Loucy (cell line): ENCODE measurements around the gene KCNJ11.

ENCODE experiments used
- H2AFZ ChIP-seq: fragments of 200-600 bp; sonication (generic); 2 replicates; pipeline ENCODE4 v1.6.0; 2016; ENCODE audit warnings: antibody characterized with exemption, mild to moderate bottlenecking, low read length, moderate library complexity
- H3F3A ChIP-seq: fragments of 200-600 bp; 2 replicates; pipeline ENCODE4 v1.6.0; 2016; ENCODE audit warnings: antibody characterized with exemption, low read depth, mild to moderate bottlenecking
- H3K27me3 ChIP-seq: fragments of 200-600 bp; sonication (generic); 2 replicates; pipeline ENCODE4 v1.6.1; 2014; ENCODE audit warnings: low read length, mild to moderate bottlenecking; ENCODE audit not compliant: insufficient read depth, poor library complexity, severe bottlenecking
- H3K36me3 ChIP-seq: fragments of 200-600 bp; sonication (generic); 2 replicates; pipeline ENCODE4 v1.6.1; 2016; ENCODE audit warnings: low read length; ENCODE audit not compliant: insufficient read depth
- H3K4me1 ChIP-seq: fragments of 200-600 bp; sonication (generic); 2 replicates; pipeline ENCODE4 v1.5.1; 2014; ENCODE audit warnings: low read length, mild to moderate bottlenecking; ENCODE audit not compliant: insufficient read depth, poor library complexity, severe bottlenecking
- H3K4me2 ChIP-seq: fragments of 200-600 bp; sonication (generic); 2 replicates; pipeline ENCODE4 v1.6.0; 2014; ENCODE audit warnings: antibody characterized with exemption, low read length, low read depth, mild to moderate bottlenecking; ENCODE audit not compliant: poor library complexity, severe bottlenecking
- H3K4me3 ChIP-seq: fragments of 200-600 bp; sonication (generic); 2 replicates; pipeline ENCODE4 v1.5.1; 2014; ENCODE audit warnings: low read length, mild to moderate bottlenecking, mixed read lengths; ENCODE audit not compliant: poor library complexity, severe bottlenecking
- H3K79me2 ChIP-seq: fragments of 200-600 bp; sonication (generic); 2 replicates; pipeline ENCODE4 v1.6.1; 2014; ENCODE audit warnings: low read length; ENCODE audit not compliant: insufficient read depth
- H3K9ac ChIP-seq: fragments of 200-600 bp; sonication (generic); 2 replicates; pipeline ENCODE4 v1.6.0; 2014; ENCODE audit warnings: mild to moderate bottlenecking, low read depth, low read length, moderate library complexity; ENCODE audit not compliant: poor library complexity, severe bottlenecking
- H3K9me2 ChIP-seq: fragments of 200-600 bp; sonication (generic); replicated peaks from 2 replicates; pipeline ENCODE4 v1.6.1; 2016; ENCODE audit warnings: low read depth, low read length, mixed read lengths
- H3K9me3 ChIP-seq: fragments of 200-600 bp; sonication (generic); 2 replicates; pipeline ENCODE4 v1.6.1; 2014; ENCODE audit warnings: mild to moderate bottlenecking, antibody characterized with exemption, low read length, low read depth; ENCODE audit not compliant: insufficient read depth
- H4K20me1 ChIP-seq: fragments of 200-600 bp; sonication (generic); 2 replicates; pipeline ENCODE4 v1.6.0; 2014; ENCODE audit warnings: antibody characterized with exemption, low read length, mild to moderate bottlenecking; ENCODE audit not compliant: insufficient read depth, poor library complexity, severe bottlenecking
- EZH2phosphoT487 ChIP-seq: fragments of 200-600 bp; IDR thresholded peaks from 2 replicates; pipeline ENCODE4 v1.6.1; 2018; ENCODE audit warnings: antibody characterized with exemption, mild to moderate bottlenecking, moderate library complexity, borderline replicate concordance
- TF ChIP-seq, protein P1 (sequence below): fragments of 200-600 bp; sonication (generic); conservative IDR thresholded peaks from 2 replicates; pipeline ENCODE4 v1.5.1; 2014; ENCODE audit warnings: mild to moderate bottlenecking, antibody characterized with exemption, low read length

Gene KCNJ11

DNA sequence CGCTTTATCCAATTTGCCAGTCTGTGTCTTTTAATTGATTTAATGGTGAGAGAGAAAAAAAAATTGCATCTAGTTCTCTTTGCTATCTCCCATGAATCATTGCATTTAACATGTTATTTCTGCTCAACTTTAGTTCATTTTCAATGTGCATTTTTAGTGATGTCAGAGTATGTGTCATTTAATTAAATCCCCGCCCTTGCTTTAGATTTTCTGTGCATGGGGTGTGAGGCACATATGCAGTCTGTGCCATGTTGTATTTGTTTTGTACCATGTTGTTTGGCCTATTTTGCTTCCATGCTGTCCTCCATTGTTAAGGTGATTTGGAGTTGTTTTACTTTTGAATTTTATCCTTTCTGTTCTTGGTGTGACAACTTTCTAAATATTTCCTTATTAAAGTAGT, 45.2 kb downstream of the KCNJ11 start:
- Histone ChIP-seq H3K4me2 (no peak overlapping the region), H3K9me3 (no peaks in the 10 kb centered on the region), H3K9ac (no peak overlapping the region), H2AFZ (no peak overlapping the region), H3K4me1 (no peaks in the 10 kb centered on the region), H3K4me3 (no peak overlapping the region), H3K27me3 (no peaks in the 10 kb centered on the region), H3F3A (no peaks in the 10 kb centered on the region), H4K20me1 (peaks cover 10% of the 10 kb centered on the region), H3K79me2 (no peaks in the 10 kb centered on the region), H3K36me3 (peaks cover 33% of the 10 kb centered on the region; the same call in 1 of the 2 replicates), H3K9me2 (no peaks in the 10 kb centered on the region)
- TF ChIP-seq EZH2phosphoT487: no peak
- TF ChIP-seq, protein P1, sequence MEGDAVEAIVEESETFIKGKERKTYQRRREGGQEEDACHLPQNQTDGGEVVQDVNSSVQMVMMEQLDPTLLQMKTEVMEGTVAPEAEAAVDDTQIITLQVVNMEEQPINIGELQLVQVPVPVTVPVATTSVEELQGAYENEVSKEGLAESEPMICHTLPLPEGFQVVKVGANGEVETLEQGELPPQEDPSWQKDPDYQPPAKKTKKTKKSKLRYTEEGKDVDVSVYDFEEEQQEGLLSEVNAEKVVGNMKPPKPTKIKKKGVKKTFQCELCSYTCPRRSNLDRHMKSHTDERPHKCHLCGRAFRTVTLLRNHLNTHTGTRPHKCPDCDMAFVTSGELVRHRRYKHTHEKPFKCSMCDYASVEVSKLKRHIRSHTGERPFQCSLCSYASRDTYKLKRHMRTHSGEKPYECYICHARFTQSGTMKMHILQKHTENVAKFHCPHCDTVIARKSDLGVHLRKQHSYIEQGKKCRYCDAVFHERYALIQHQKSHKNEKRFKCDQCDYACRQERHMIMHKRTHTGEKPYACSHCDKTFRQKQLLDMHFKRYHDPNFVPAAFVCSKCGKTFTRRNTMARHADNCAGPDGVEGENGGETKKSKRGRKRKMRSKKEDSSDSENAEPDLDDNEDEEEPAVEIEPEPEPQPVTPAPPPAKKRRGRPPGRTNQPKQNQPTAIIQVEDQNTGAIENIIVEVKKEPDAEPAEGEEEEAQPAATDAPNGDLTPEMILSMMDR: no peak
